OCI-LY7 (cell line): ENCODE results near the gene SKP2.

ENCODE experiments used
- EZH2phosphoT487 ChIP-seq: fragments of 200-600 bp; sonication (generic); IDR thresholded peaks from 2 replicates; pipeline ENCODE4 v1.6.1; 2018; ENCODE audit warnings: low read depth, borderline replicate concordance, mild to moderate bottlenecking, mixed run types, antibody characterized with exemption, low read length, moderate library complexity, mixed read lengths
- TF ChIP-seq, protein P1 (sequence below): fragments of 200-600 bp; sonication (generic); conservative IDR thresholded peaks from 2 replicates; pipeline ENCODE4 v1.5.1; 2014; ENCODE audit warnings: mild to moderate bottlenecking, antibody characterized with exemption, low read length, moderate library complexity, mixed read lengths

DNA sequence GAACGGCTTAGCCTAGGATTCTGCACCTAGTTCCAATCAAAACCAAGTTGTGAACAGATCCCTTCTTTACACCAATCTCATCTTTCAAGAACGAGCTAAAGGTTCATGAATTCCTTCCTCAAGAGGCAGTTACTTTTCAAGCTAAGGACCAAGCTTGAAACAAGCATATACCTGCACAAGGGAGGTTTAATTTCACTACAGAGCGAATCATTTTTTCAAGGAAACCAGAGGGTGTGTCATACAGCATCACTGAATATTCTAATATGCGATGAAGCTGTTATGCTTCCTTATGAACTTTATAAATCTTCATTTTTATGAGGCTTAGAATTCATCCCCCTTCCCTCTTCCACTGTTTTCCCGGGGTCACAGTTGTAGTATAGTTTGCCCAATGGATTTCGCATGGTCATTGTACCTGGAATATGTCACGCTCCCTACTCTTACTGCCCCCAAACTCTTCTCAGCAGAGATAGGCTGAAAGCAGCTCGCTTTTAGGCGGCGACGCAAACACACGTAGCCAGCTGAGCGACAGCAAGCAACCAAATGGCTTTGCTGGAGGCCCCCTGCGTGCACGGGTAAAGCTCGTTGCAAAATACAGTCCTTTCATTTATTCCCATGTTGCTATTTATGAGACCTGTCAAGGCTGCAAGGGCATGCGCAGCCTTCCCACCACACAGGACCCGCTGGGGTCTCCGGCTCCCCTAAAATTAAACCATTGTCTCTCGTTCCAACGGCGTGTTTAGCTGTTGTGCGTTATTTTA is 1.1 kb upstream of the SKP2 start:
- TF ChIP-seq, protein P1, sequence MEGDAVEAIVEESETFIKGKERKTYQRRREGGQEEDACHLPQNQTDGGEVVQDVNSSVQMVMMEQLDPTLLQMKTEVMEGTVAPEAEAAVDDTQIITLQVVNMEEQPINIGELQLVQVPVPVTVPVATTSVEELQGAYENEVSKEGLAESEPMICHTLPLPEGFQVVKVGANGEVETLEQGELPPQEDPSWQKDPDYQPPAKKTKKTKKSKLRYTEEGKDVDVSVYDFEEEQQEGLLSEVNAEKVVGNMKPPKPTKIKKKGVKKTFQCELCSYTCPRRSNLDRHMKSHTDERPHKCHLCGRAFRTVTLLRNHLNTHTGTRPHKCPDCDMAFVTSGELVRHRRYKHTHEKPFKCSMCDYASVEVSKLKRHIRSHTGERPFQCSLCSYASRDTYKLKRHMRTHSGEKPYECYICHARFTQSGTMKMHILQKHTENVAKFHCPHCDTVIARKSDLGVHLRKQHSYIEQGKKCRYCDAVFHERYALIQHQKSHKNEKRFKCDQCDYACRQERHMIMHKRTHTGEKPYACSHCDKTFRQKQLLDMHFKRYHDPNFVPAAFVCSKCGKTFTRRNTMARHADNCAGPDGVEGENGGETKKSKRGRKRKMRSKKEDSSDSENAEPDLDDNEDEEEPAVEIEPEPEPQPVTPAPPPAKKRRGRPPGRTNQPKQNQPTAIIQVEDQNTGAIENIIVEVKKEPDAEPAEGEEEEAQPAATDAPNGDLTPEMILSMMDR = no peak
- TF ChIP-seq EZH2phosphoT487 = no peak
